ENCODE measurements around the gene PRKX.

- TF ChIP-seq POLR2A (IDR thresholded peaks at IDR 0.05) (no peak), CTCF (IDR thresholded peaks at IDR 0.05) (no peak), POLR2AphosphoS5 (IDR thresholded peaks at IDR 0.05; ENCODE audit: insufficient read depth in 1 of 2, low read depth in 1 of 2) (no peak)
These were observed 58.3 kb downstream of the PRKX start for GRCh38 chrX:3655181-3655580.

Measured in vagina (tissue), 2 donors.